HEK293 (cell line): ENCODE results near the gene CNIH3.

Source experiments
- CTCF ChIA-PET: fragments of 350-600 bp; formaldehyde crosslinking; extraction: SDS; loops from one replicate; lab custom pipeline; 2021; ENCODE audit warnings: antibody characterized with exemption; lab: Yijun Ruan, JAX
- POLR2A ChIA-PET: fragments of 300-600 bp; formaldehyde crosslinking; extraction: SDS; loops from one replicate; lab custom pipeline; 2020; ENCODE audit warnings: antibody characterized with exemption, inconsistent platforms; lab: Yijun Ruan, JAX
- H3K27ac ChIP-seq: fragments of 200-500 bp; sonication (Bioruptor generic); 2 replicates; pipeline ENCODE4 v1.5.1; 2014; ENCODE audit warnings: low read depth, low read length, control low read depth, inconsistent platforms; ENCODE audit errors: extremely low read depth
- H3K36me3 ChIP-seq, 2 experiments: fragments of 200-500 bp in 1 of 2; sonication (Bioruptor generic) in 1 of 2; 1 replicate in 1 of 2; 2 replicates in 1 of 2; pipeline ENCODE4 v1.5.1; 2014 to 2017; ENCODE audit warnings: inconsistent platforms in 2 of 2, low read length in 2 of 2; ENCODE audit not compliant: control insufficient read depth in 2 of 2, insufficient read depth in 1 of 2
- H3K4me1 ChIP-seq: fragments of 200-500 bp; sonication (Bioruptor generic); 2 replicates; pipeline ENCODE4 v1.5.1; 2014; ENCODE audit warnings: mild to moderate bottlenecking, low read length, inconsistent platforms; ENCODE audit not compliant: control insufficient read depth, insufficient read depth
- H3K4me3 ChIP-seq: 2 replicates; pipeline ENCODE4 v1.5.1; 2011; ENCODE audit warnings: low read depth, mild to moderate bottlenecking, control low read depth, low read length, moderate library complexity
- H3K9me3 ChIP-seq: fragments of 200-500 bp; sonication (Bioruptor generic); 2 replicates; pipeline ENCODE4 v1.5.1; 2014; ENCODE audit warnings: low read depth, low read length, inconsistent platforms; ENCODE audit not compliant: control insufficient read depth, insufficient read depth
- EGR2 ChIP-seq: fragments of 450-650 bp; formaldehyde crosslinking; IDR thresholded peaks from 2 replicates; pipeline ENCODE4 v1.5.1; 2016; ENCODE audit warnings: low read depth, missing biosample characterization, missing genetic modification characterization
- GLIS2 ChIP-seq: fragments of 450-650 bp; formaldehyde crosslinking; IDR thresholded peaks from 2 replicates; pipeline ENCODE4 v1.5.1; 2016; ENCODE audit warnings: missing biosample characterization, missing genetic modification characterization
- HOXD13 ChIP-seq: sonication (generic); formaldehyde crosslinking; IDR thresholded peaks from 2 replicates; pipeline ENCODE4 v1.8.0; 2022; ENCODE audit warnings: missing genetic modification reagents, borderline replicate concordance
- KLF16 ChIP-seq: fragments of 450-650 bp; formaldehyde crosslinking; IDR thresholded peaks from 2 replicates; pipeline ENCODE4 v1.5.1; 2017; ENCODE audit warnings: missing biosample characterization, missing genetic modification characterization
- KLF17 ChIP-seq: fragments of 450-650 bp; formaldehyde crosslinking; IDR thresholded peaks from 2 replicates; pipeline ENCODE4 v1.5.1; 2016; ENCODE audit warnings: missing biosample characterization, missing genetic modification characterization
- MEIS1 ChIP-seq: sonication (generic); formaldehyde crosslinking; IDR thresholded peaks from 2 replicates; pipeline ENCODE4 v1.8.1; 2022; ENCODE audit warnings: missing genetic modification reagents, mild to moderate bottlenecking, borderline replicate concordance
- PRDM6 ChIP-seq: fragments of 450-650 bp; formaldehyde crosslinking; IDR thresholded peaks from 2 replicates; pipeline ENCODE4 v1.5.1; 2017; ENCODE audit warnings: missing biosample characterization, missing genetic modification characterization
- ZNF266 ChIP-seq: fragments of 450-650 bp; formaldehyde crosslinking; IDR thresholded peaks from 2 replicates; pipeline ENCODE4 v1.5.1; 2016; ENCODE audit warnings: missing biosample characterization, missing genetic modification characterization, low read depth
- ZNF350 ChIP-seq: fragments of 450-650 bp; formaldehyde crosslinking; IDR thresholded peaks from 2 replicates; pipeline ENCODE4 v1.5.0; 2017; ENCODE audit warnings: missing biosample characterization, mild to moderate bottlenecking, missing genetic modification characterization
- ZNF37A ChIP-seq: fragments of 450-650 bp; IDR thresholded peaks from 2 replicates; pipeline ENCODE4 v1.5.1; 2018; ENCODE audit warnings: missing biosample characterization, missing genetic modification characterization
- ZNF513 ChIP-seq: fragments of 450-650 bp; IDR thresholded peaks from 2 replicates; pipeline ENCODE4 v1.5.1; 2018; ENCODE audit warnings: missing biosample characterization, missing genetic modification characterization
- ZNF549 ChIP-seq: fragments of 450-650 bp; IDR thresholded peaks from 2 replicates; pipeline ENCODE4 v1.5.1; 2018; ENCODE audit warnings: missing biosample characterization, missing genetic modification characterization, mild to moderate bottlenecking, inconsistent platforms, moderate library complexity
- ZNF645 ChIP-seq: fragments of 450-650 bp; formaldehyde crosslinking; IDR thresholded peaks from 2 replicates; pipeline ENCODE4; 2016; ENCODE audit warnings: missing biosample characterization, missing genetic modification characterization
- ZNF707 ChIP-seq: fragments of 450-650 bp; formaldehyde crosslinking; IDR thresholded peaks from 2 replicates; pipeline ENCODE4 v1.5.1; 2016; ENCODE audit warnings: missing biosample characterization, missing genetic modification characterization
- ZNF792 ChIP-seq: fragments of 450-650 bp; formaldehyde crosslinking; IDR thresholded peaks from 2 replicates; pipeline ENCODE4 v1.5.1; 2016; ENCODE audit warnings: missing biosample characterization, missing genetic modification characterization
- ZSCAN4 ChIP-seq: fragments of 450-650 bp; formaldehyde crosslinking; IDR thresholded peaks from 2 replicates; pipeline ENCODE4 v1.5.1; 2017; ENCODE audit warnings: missing biosample characterization, missing genetic modification characterization
- ZXDB ChIP-seq: fragments of 450-650 bp; formaldehyde crosslinking; IDR thresholded peaks from 2 replicates; pipeline ENCODE4 v1.5.1; 2016; ENCODE audit warnings: missing biosample characterization, missing genetic modification characterization

CNIH3 gene

GRCh38 chr1:224673141-224673540, 57.0 kb downstream of the CNIH3 start:
- ChIA-PET POLR2A (no interaction called here), CTCF (interaction anchor here (0.7 to 0.8 kb wide), 5 partner anchors 8 to 1063 kb away, joined by 3 to 5 read pairs (median 4); no protein-coding TSS in a partner anchor)
- Histone ChIP-seq H3K36me3 (no peaks in the 10 kb centered on the region), H3K4me1 (no peaks in the 10 kb centered on the region; the same call in 1 of the 2 replicates), H3K4me3 (no peak overlapping the region), H3K9me3 (no peaks in the 10 kb centered on the region), H3K27ac (no peak overlapping the region)
- TF ChIP-seq HOXD13 (CRISPR knock-in tag) = no peak
- no peak for TF ChIP-seq KLF17 (tag by site-specific recombination)
- no peak for TF ChIP-seq PRDM6 (tag by site-specific recombination)
- no peak for TF ChIP-seq GLIS2 (tag by site-specific recombination)
- no peak for TF ChIP-seq KLF16 (tag by site-specific recombination)
- TF ChIP-seq ZNF549 (tag by site-specific recombination) = no peak
- TF ChIP-seq ZNF792 (tag by site-specific recombination) = no peak
- no peak for TF ChIP-seq ZXDB (tag by site-specific recombination)
- TF ChIP-seq ZNF645 = no peak
- no peak for TF ChIP-seq MEIS1 (CRISPR knock-in tag)
- TF ChIP-seq ZSCAN4 (tag by site-specific recombination) = no peak
- TF ChIP-seq ZNF266 (tag by site-specific recombination) = no peak
- no peak for TF ChIP-seq ZNF350 (tag by site-specific recombination)
- TF ChIP-seq ZNF513 (tag by site-specific recombination) = no peak

GRCh38 chr1:224675590-224675989, 59.5 kb downstream of the CNIH3 start:
- POLR2A ChIA-PET = no interaction called here
- TF ChIP-seq ZNF707 (tag by site-specific recombination) (no peak), ZNF37A (tag by site-specific recombination) (no peak), ZNF792 (tag by site-specific recombination) (no peak), EGR2 (tag by site-specific recombination) (no peak)
- Histone ChIP-seq H3K36me3 (no peaks in the 10 kb centered on the region), H3K9me3 (no peaks in the 10 kb centered on the region), H3K4me3 (no peak overlapping the region), H3K27ac (no peak overlapping the region), H3K4me1 (no peaks in the 10 kb centered on the region; the same call in 1 of the 2 replicates)
- CTCF ChIA-PET = interaction anchor here (0.6 to 1.3 kb wide), 2 partner anchors 32 to 58 kb away, joined by 3 to 4 read pairs; no protein-coding TSS in a partner anchor
